ENCODE data around the gene PHRF1.

DNA sequence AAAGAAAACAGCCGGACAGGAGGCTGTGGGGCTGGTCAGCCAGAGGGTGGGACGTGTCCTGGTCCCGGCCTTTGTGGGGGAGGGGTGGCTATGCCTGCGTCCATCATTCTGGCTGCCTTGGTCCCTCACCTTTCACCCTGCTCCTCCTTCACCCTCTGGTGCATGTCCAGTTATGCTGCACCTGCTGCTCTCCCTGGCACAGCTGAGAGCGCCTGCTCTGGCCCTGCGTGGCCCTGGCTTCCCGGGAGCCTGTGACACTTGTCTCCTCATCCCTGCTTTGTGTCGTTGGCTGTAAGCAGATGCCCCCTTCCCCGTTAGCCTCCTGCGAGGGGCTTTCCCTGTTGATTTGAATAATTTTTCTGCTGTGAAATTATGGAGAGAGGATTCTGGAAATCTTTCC is 16.6 kb downstream of the PHRF1 start:
- TF ChIP-seq CTCF (IDR thresholded peaks at IDR 0.05) (no peak), POLR2A (IDR thresholded peaks at IDR 0.05) (no peak)

All from heart left ventricle (tissue), 13 donors.